T follicular helper cell (primary cell): Measurements from ENCODE around the gene GNPDA1.

ENCODE experiments used
- DNase-seq: peaks from one replicate; pipeline ENCODE4 v3.0.0-alpha.2; 2020; ENCODE audit warnings: low read depth

GNPDA1 gene

GRCh38 chr5:141957367-141957996 lies 55.3 kb downstream of the GNPDA1 start:
- no peak for DNase-seq

- DNase-seq, result no peak
These were observed 58.6 kb downstream of the GNPDA1 start for GRCh38 chr5:141954194-141954593.

- no peak for DNase-seq
These were observed 60.8 kb downstream of the GNPDA1 start for GRCh38 chr5:141952020-141952419.

GRCh38 chr5:141951332-141951781 lies 61.5 kb downstream of the GNPDA1 start:
- DNase-seq, result no peak
